Gastrocnemius medialis (tissue), 4 donors: ENCODE results near the gene VAX1.

Source experiments
- CTCF ChIP-seq, 5 experiments: fragments of 450-650 bp in 3 of 5; fragments of 200-600 bp in 2 of 5; sonication (generic) in 2 of 5; IDR thresholded peaks in 4 of 5; conservative IDR thresholded peaks in 1 of 5; 1 replicate in 4 of 5; 2 replicates in 1 of 5; pipeline ENCODE4 v1.5.1; 2016 to 2019; ENCODE audit warnings: antibody characterized with exemption in 5 of 5, mild to moderate bottlenecking in 3 of 5, moderate library complexity in 3 of 5
- POLR2A ChIP-seq, 2 donors: fragments of 450-650 bp; IDR thresholded peaks; one replicate each; pipeline ENCODE4 v1.6.1; 2017; ENCODE audit warnings: antibody characterized with exemption in 2 of 2, mild to moderate bottlenecking in 2 of 2, moderate library complexity in 2 of 2

GRCh38 chr10:117164592-117165537 is 26.8 kb upstream of the VAX1 start:
- TF ChIP-seq CTCF (IDR thresholded peaks at IDR 0.05 in 4 of 5, conservative IDR thresholded peaks at IDR 0.05 in 1 of 5) (no peak), POLR2A (IDR thresholded peaks at IDR 0.05) (no peak)
